Measurements from ENCODE around the gene TBC1D2B. TPM values are rescaled to one million over a fixed set of nuclear protein-coding genes. Genes with fewer than 3 reads are reported as not detected.

TBC1D2B gene
- total RNA-seq, 1 donor from 2014 or later = 69.3 TPM

GRCh38 chr15:78052001-78052401 is 25.5 kb downstream of the TBC1D2B start:
- Mint-ChIP-seq H3K4me3 (ENCODE audit: unreplicated experiment) (no peak overlapping the region), H3K27ac (ENCODE audit: unreplicated experiment) (peak overlapping the region; percentile 31), H3K4me1 (ENCODE audit: unreplicated experiment) (peaks cover 59% of the 10 kb centered on the region), H3K9me3 (ENCODE audit: unreplicated experiment) (no peaks in the 10 kb centered on the region), H3K36me3 (ENCODE audit: unreplicated experiment) (peaks cover 15% of the 10 kb centered on the region), H3K27me3 (ENCODE audit: unreplicated experiment) (no peaks in the 10 kb centered on the region)
- TF ChIP-seq CTCF (IDR thresholded peaks at IDR 0.05) = no peak
- no peak for DNase-seq (ENCODE audit: extremely low spot score, unreplicated experiment)

GRCh38 chr15:78051596-78051995 is 25.9 kb downstream of the TBC1D2B start:
- DNase-seq (ENCODE audit: extremely low spot score, unreplicated experiment) = no peak
- Mint-ChIP-seq H3K36me3 (ENCODE audit: unreplicated experiment) (peaks cover 15% of the 10 kb centered on the region), H3K27ac (ENCODE audit: unreplicated experiment) (no peak overlapping the region), H3K4me3 (ENCODE audit: unreplicated experiment) (no peak overlapping the region), H3K9me3 (ENCODE audit: unreplicated experiment) (no peaks in the 10 kb centered on the region), H3K27me3 (ENCODE audit: unreplicated experiment) (no peaks in the 10 kb centered on the region), H3K4me1 (ENCODE audit: unreplicated experiment) (peaks cover 59% of the 10 kb centered on the region)
- no peak for TF ChIP-seq CTCF (IDR thresholded peaks at IDR 0.05)

GRCh38 chr15:78050826-78051225 is 26.7 kb downstream of the TBC1D2B start:
- no peak for DNase-seq (ENCODE audit: extremely low spot score, unreplicated experiment)
- TF ChIP-seq CTCF (IDR thresholded peaks at IDR 0.05) = no peak
- no peak overlapping the region for H3K27ac Mint-ChIP-seq (ENCODE audit: unreplicated experiment)
- H3K4me3 Mint-ChIP-seq (ENCODE audit: unreplicated experiment) = no peak overlapping the region
- H3K36me3 Mint-ChIP-seq (ENCODE audit: unreplicated experiment) = peaks cover 15% of the 10 kb centered on the region
- H3K4me1 Mint-ChIP-seq (ENCODE audit: unreplicated experiment) = peaks cover 51% of the 10 kb centered on the region
- no peaks in the 10 kb centered on the region for H3K9me3 Mint-ChIP-seq (ENCODE audit: unreplicated experiment)
- no peaks in the 10 kb centered on the region for H3K27me3 Mint-ChIP-seq (ENCODE audit: unreplicated experiment)

GRCh38 chr15:78050441-78050809 is 27.1 kb downstream of the TBC1D2B start:
- Mint-ChIP-seq H3K27me3 (ENCODE audit: unreplicated experiment) (no peaks in the 10 kb centered on the region), H3K27ac (ENCODE audit: unreplicated experiment) (no peak overlapping the region), H3K4me1 (ENCODE audit: unreplicated experiment) (peaks cover 49% of the 10 kb centered on the region), H3K36me3 (ENCODE audit: unreplicated experiment) (peaks cover 15% of the 10 kb centered on the region), H3K4me3 (ENCODE audit: unreplicated experiment) (no peak overlapping the region), H3K9me3 (ENCODE audit: unreplicated experiment) (no peaks in the 10 kb centered on the region)
- TF ChIP-seq CTCF (IDR thresholded peaks at IDR 0.05) = no peak
- DNase-seq (ENCODE audit: extremely low spot score, unreplicated experiment) = no peak

GRCh38 chr15:78049691-78050440 is 27.6 kb downstream of the TBC1D2B start:
- H3K27ac Mint-ChIP-seq (ENCODE audit: unreplicated experiment) = peak overlapping the region; percentile 46
- H3K4me3 Mint-ChIP-seq (ENCODE audit: unreplicated experiment) = no peak overlapping the region
- no peaks in the 10 kb centered on the region for H3K27me3 Mint-ChIP-seq (ENCODE audit: unreplicated experiment)
- H3K9me3 Mint-ChIP-seq (ENCODE audit: unreplicated experiment) = no peaks in the 10 kb centered on the region
- peaks cover 49% of the 10 kb centered on the region for H3K4me1 Mint-ChIP-seq (ENCODE audit: unreplicated experiment)
- DNase-seq (ENCODE audit: extremely low spot score, unreplicated experiment) = no peak
- no peak for TF ChIP-seq CTCF (IDR thresholded peaks at IDR 0.05)
- peaks cover 17% of the 10 kb centered on the region for H3K36me3 Mint-ChIP-seq (ENCODE audit: unreplicated experiment)
